Muscle layer of duodenum (tissue), 2 donors: Measurements from ENCODE around the gene TEKTIP1.

Source experiments
- H3K27ac ChIP-seq: one replicate; pipeline ENCODE4 v1.7.0; 2013; ENCODE audit warnings: mild to moderate bottlenecking, low read length
- H3K27me3 ChIP-seq: one replicate; pipeline ENCODE4 v1.7.0; 2013; ENCODE audit warnings: low read depth, mild to moderate bottlenecking, control low read depth, low read length
- H3K36me3 ChIP-seq, 2 donors: one replicate each; pipeline ENCODE4 v1.7.0; 2013; ENCODE audit warnings: low read length in 2 of 2, control low read depth in 1 of 2, mild to moderate bottlenecking in 1 of 2; ENCODE audit not compliant: insufficient read depth in 2 of 2, control insufficient read depth in 1 of 2
- H3K4me1 ChIP-seq, 2 donors: one replicate each; pipeline ENCODE4 v1.7.0; 2013; ENCODE audit warnings: low read length in 2 of 2, mild to moderate bottlenecking in 2 of 2, control low read depth in 1 of 2, moderate library complexity in 1 of 2; ENCODE audit not compliant: insufficient read depth in 2 of 2, control insufficient read depth in 1 of 2
- H3K4me3 ChIP-seq, 2 donors: one replicate each; pipeline ENCODE4 v1.7.0; 2013; ENCODE audit warnings: low read length in 2 of 2, low read depth in 1 of 2, mild to moderate bottlenecking in 1 of 2
- H3K9me3 ChIP-seq, 2 donors: one replicate each; pipeline ENCODE4 v1.7.0; 2013; ENCODE audit warnings: low read length in 2 of 2, control low read depth in 1 of 2, mild to moderate bottlenecking in 1 of 2; ENCODE audit not compliant: control insufficient read depth in 1 of 2
- donor health status: healthy.

TEKTIP1 gene

DNA sequence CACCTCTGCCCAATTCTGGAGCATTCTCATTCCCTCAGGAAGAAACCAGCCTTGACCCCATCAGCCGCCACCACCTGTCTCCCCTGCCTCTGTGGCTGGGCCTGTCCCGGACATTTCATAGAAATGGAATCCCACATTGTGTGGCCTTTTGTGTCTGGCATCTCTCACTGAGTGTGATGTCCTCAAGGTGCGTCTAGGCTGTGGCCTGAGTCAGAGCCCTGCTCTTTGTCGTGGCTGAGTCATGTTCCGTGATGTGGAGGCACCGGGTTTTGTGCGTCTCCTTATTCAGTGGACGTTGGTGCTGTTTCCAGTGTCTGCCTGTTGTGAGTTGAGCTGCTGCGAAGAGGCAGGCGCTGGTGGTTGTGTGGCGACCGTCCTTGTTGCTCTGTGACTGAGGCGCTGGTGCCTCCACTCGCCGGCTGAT, 29.4 kb upstream of the TEKTIP1 start:
- Histone ChIP-seq H3K27ac (no peak overlapping the region), H3K36me3 (peaks cover 0 to 24% of the 10 kb centered on the region in 2 donors), H3K4me3 (no peak overlapping the region), H3K9me3 (no peaks in the 10 kb centered on the region), H3K4me1 (peaks cover 0 to 33% of the 10 kb centered on the region in 2 donors), H3K27me3 (no peaks in the 10 kb centered on the region)

DNA sequence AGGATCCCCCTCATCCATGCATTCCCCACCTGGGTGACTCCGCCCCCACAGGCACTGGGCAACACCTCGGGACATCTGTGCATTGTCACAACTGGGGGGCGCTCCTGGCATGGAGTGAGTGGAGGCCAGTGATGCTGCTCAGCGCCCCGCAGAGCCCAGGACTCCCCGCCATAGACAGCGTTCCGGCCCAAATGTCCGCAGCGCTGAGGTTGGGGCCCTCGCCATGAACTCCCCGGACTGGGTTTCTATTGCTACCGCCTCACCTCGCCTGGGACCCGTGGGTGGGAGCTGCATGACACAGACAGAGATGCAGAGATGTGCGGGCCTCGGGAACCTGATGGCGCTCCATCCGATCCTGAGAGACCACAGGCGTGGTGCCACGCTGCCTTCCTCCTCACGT, 28.2 kb upstream of the TEKTIP1 start:
- no peak overlapping the region for H3K4me3 ChIP-seq
- peaks cover 0 to 34% of the 10 kb centered on the region in 2 donors for H3K4me1 ChIP-seq
- peaks cover 0 to 24% of the 10 kb centered on the region in 2 donors for H3K36me3 ChIP-seq

DNA sequence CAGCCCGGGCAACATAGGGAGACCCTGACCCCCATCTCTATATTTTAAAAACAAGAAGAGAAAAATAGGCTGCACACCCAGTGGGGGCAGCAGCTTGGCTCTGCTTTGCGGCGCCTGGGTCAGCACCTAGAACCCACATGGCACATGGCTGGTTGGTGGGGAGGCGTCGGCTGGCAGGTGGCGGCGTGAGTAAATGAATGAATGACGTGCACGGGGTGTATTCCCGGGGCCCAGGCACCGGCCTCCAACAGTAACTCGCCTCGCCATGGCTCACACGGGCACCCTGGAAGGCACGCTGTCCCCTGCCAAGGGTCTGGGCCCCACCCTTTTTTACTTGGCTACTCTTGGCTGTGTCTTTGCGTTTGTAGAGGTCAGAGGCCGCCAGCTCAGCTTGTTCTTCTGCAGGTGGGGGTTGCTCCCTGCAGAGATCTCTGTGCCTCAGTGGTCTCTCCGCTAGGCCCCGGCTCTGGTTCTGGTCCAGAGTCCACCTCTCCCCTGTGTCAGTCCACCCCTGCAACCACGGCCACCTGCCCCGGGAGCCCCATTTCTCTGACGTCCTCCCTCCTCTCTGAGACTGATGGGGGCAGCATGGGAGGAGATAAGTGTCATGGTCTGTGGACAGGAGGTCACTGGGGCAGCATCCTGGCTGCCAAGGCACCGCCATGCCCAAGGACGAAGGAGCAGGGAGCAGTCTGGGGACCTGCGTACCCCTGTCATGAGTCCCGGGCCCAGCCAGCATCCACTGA, 27.3 kb upstream of the TEKTIP1 start:
- Histone ChIP-seq H3K27ac (no peak overlapping the region), H3K4me3 (no peak overlapping the region), H3K27me3 (no peaks in the 10 kb centered on the region), H3K4me1 (peaks cover 0 to 43% of the 10 kb centered on the region in 2 donors), H3K36me3 (peaks cover 0 to 24% of the 10 kb centered on the region in 2 donors), H3K9me3 (no peaks in the 10 kb centered on the region)

More for the DNA sequence above, 28.2 kb upstream of the TEKTIP1 start:
- no peak overlapping the region for H3K27ac ChIP-seq
- H3K27me3 ChIP-seq, result no peaks in the 10 kb centered on the region
- no peaks in the 10 kb centered on the region for H3K9me3 ChIP-seq

DNA sequence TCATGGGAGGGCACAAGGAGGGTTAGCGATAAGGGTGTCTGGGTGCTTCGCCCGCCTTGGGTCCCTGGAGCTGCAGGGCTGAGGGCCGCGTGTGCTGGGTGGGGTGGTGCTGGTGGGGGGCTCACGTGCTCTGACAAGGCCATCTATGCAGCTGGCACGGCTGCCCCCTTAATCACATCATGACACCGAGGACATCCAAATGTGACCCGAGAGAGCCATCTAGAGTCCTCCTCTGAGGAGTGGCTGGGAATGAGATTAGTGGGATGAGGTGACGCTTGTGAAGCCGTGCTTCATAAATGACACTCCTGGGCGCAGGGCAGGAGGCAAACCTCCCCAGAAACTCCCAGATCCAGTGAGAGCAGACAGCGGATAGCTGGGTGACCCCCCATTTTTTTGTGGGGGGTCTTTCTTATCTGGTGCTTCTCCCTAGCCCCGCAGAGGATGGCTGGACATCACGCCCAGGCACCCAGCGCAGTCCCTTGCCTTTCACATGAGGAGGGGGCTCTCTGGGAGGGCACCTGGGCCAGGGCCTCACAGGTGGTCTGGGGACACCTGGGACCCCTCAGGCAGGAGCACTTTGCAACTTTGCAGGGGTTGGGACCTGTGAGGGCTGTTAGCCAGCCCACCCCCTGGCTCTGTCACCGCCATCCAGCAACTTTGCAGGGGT, 26.3 kb upstream of the TEKTIP1 start:
- no peak overlapping the region for H3K4me3 ChIP-seq
- no peaks in the 10 kb centered on the region for H3K27me3 ChIP-seq
- peaks cover 0 to 24% of the 10 kb centered on the region in 2 donors for H3K36me3 ChIP-seq
- no peaks in the 10 kb centered on the region for H3K9me3 ChIP-seq
- peaks cover 0 to 39% of the 10 kb centered on the region in 2 donors for H3K4me1 ChIP-seq
- H3K27ac ChIP-seq, result no peak overlapping the region

DNA sequence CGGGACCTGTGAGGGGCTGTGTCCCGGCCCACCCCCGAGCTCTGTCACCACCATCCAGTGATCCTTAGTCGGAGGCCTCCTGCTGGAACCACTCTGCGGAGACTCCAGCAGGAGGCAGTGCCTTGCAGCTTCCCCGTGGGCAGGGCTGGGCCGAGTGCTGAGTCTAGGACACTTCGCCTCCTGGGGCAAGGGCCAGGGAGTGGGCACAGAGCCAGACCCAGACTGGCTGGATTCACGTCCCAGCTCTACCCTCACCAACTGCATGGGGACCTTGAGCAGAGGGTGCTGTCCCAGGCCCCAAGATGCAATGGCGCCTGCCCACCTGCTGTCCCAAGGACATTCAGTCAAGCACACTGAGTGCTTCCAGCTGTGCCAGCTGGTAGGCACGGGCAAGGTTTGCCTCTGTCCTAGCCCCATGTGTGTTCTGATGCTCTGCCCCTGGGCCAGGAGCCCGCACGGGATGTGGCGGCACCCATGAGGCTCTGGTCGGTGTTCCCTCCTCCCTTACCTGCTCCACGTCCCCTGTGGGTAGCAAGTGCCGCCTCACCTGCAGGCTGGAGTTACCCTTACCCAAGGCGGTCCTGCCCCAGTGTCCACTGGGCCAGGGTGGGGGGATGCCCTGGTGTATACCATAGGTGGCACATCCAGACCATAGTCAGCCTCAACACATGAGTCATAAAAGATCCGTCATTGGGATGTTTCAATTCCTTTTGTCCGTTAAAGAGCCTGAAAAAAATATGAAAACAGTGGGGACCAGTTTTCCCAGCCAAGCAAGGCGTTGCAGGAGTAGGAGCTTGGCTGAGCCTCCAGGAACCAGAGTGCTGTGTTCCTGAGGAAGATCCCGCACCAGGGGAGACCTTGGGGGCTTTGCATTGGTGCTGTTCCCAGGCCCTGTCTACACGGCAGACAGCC, 25.5 kb upstream of the TEKTIP1 start:
- Histone ChIP-seq H3K4me3 (no peak overlapping the region), H3K27ac (no peak overlapping the region), H3K9me3 (no peaks in the 10 kb centered on the region), H3K36me3 (peaks cover 0 to 24% of the 10 kb centered on the region in 2 donors), H3K4me1 (peaks cover 0 to 33% of the 10 kb centered on the region in 2 donors), H3K27me3 (no peaks in the 10 kb centered on the region)

DNA sequence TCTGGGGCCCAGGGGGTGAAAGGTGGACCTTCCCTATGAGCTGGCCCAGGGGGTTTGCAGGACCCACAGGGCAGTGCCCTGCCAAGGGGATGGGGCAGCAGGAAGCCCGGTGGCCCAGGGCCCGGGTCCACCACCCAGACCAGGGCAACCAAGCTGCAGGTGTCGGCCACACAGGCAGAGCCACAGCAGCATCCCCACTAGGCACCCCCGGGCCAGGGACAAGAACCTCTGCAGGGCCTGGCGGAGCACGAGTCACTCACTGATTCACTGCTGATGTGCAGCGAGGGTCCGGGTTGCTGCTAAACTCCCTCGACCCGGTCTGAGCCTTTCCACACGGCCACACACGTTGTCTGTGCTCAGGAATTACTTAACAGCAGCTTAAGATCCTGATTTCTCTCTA, 24.0 kb upstream of the TEKTIP1 start:
- Histone ChIP-seq H3K36me3 (peaks cover 5 to 24% of the 10 kb centered on the region in 2 donors), H3K4me1 (peaks cover 0 to 26% of the 10 kb centered on the region in 2 donors), H3K27me3 (no peaks in the 10 kb centered on the region), H3K4me3 (no peak overlapping the region), H3K27ac (no peak overlapping the region), H3K9me3 (no peaks in the 10 kb centered on the region)

DNA sequence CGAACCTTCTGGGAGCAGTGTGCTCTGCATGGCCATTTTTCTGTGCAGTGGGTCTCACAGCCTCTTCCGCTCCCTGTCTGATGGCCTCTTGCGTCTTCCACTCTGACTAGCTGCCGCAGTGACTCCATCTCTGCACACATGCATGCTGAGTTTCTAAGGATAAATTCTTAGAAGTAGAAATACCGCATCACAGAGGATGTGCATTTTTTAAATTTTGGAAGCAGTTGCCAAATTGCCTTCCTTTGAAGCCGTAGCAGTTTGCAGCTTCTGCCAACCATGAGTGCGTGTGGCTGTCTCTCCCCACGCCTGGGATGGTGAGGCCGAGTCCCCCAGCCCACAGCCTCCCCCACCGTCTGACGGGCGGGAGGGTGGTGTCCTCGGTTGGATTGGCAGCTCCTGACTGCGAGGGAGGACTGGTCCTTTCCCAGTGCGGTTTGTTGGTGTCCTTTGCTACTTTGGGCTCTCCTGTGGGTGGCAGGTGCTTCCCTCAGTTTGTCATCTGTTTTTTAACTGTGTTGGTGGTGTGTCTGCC, 23.0 kb upstream of the TEKTIP1 start:
- Histone ChIP-seq H3K4me3 (no peak overlapping the region), H3K9me3 (no peaks in the 10 kb centered on the region), H3K36me3 (peaks cover 5 to 18% of the 10 kb centered on the region in 2 donors), H3K27ac (no peak overlapping the region), H3K4me1 (peaks cover 0 to 17% of the 10 kb centered on the region in 2 donors), H3K27me3 (no peaks in the 10 kb centered on the region)

DNA sequence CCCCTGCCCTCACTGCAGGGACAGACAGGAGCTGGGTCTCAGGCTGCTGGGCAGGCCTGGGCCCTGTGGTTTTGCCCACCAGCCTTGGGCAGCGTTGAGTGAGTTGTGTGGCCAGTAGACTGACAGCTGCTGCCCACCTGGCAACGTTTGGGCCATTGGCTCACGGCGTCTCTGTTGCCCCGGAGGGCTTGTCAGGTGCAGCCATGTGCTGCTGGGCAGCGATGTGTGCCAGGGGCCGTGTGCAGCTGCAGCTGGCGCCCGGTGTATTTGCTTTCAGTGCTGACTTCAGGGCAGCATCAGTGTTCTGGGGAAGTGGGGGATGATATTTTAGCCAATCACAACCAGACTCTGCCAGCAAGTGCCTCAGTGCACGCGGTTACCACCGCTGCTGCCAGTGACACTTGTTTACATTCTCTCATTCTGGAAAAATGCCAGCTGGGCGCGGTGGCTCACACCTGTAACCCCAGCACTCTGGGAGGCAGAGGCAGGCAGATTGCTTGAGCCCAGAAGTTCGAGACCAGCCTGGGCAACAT, 22.2 kb upstream of the TEKTIP1 start:
- Histone ChIP-seq H3K9me3 (no peaks in the 10 kb centered on the region), H3K27ac (no peak overlapping the region), H3K4me3 (no peak overlapping the region), H3K4me1 (peaks cover 0 to 14% of the 10 kb centered on the region in 2 donors), H3K27me3 (no peaks in the 10 kb centered on the region), H3K36me3 (peaks cover 5 to 12% of the 10 kb centered on the region in 2 donors)

DNA sequence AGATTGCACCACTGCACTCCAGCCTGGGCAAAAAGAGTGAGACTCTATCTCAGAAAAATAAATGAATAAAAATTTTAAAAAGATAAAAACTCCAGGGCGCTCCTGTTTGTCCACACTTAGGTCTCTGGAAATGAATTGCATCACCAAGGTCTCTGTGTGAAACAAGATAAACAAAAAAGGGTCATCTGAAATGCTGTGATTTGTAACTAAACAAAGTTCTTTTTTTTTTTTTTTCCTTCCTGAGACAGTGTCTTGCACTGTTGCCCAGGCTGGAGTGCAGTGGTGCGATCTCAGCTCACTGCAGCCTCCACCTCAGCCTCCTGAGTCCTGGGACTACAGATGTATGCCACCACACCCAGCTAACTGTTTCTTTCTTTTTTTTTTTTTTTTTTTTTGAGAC, 21.3 kb upstream of the TEKTIP1 start:
- H3K4me1 ChIP-seq, result peaks cover 0 to 14% of the 10 kb centered on the region in 2 donors
- H3K27me3 ChIP-seq, result no peaks in the 10 kb centered on the region
- H3K27ac ChIP-seq, result no peak overlapping the region
- H3K36me3 ChIP-seq, result peaks cover 5 to 17% of the 10 kb centered on the region in 2 donors
- H3K9me3 ChIP-seq, result no peaks in the 10 kb centered on the region
- H3K4me3 ChIP-seq, result no peak overlapping the region

DNA sequence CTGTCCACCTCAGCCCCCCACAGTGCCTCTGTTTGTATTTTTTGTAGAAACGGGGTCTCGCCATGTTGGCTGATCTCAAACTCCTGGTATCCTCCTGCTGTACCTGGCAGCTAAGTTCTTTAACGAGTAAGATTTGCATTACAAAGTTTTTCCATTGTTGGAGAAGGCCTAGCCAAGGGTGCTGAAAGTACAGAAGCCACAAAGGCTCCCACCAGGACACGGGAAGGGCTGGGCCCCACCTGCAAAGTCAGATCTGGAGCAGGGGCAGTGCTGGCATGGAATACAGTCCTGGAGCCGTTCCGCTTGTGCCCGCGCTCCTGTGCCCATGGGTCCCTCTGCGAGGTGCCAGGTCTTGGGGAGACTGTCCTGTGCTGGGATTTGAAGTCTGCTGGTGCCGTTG, 20.7 kb upstream of the TEKTIP1 start:
- Histone ChIP-seq H3K4me3 (no peak overlapping the region), H3K9me3 (no peaks in the 10 kb centered on the region), H3K27ac (no peak overlapping the region), H3K36me3 (peaks cover 5 to 23% of the 10 kb centered on the region in 2 donors), H3K27me3 (no peaks in the 10 kb centered on the region), H3K4me1 (peaks cover 0 to 14% of the 10 kb centered on the region in 2 donors)
